HG03460 (cell line): ENCODE data around the gene CD226.
"Not testable (repeated sequence)": the region's sequence is repeated elsewhere in the genome, so short reads cannot be mapped to it uniquely, and the experiment has no call there.

Experiments used
- ATAC-seq: cut with Tn5 transposase; IDR thresholded peaks from one replicate; pipeline ENCODE4 v1.9.1; 2021; ENCODE audit not compliant: unreplicated experiment

The CD226 gene

DNA sequence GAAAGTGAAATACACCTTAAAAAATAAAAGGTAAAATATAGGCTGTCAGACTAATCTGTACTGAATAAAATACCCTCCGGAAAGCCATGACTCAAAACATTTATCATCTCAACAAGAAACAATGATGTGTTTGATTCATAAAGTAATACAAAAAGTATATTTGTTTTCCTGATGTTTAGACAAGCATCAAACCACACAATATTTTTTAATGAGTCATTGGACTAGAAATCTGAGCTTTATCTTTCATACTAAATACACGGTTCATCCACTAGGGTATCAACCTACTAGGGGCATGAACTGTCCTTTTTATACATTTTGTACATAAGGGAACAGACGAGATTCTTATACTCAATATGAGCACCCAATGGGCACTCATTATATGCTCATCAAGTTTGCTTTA, 31.3 kb downstream of the CD226 start:
- ATAC-seq = no peak

DNA sequence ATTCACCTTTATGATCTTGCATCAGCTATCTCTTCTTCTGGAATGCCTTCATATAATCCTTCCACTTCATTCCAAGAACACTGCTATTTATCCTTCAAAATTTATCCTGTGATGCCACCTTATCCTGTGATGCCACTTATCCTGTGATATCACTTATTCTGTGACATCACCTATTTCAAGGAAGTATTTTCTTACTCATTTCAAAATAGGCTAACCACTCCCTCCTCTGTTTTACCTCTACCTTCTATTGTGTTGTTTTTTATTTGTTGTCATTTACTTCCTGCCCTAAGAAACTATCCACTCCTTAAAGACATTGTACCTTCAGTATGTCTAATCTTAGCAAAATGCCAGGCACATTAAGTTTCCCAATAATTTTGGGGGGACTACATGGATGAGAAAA, 38.8 kb downstream of the CD226 start:
- ATAC-seq = no peak

DNA sequence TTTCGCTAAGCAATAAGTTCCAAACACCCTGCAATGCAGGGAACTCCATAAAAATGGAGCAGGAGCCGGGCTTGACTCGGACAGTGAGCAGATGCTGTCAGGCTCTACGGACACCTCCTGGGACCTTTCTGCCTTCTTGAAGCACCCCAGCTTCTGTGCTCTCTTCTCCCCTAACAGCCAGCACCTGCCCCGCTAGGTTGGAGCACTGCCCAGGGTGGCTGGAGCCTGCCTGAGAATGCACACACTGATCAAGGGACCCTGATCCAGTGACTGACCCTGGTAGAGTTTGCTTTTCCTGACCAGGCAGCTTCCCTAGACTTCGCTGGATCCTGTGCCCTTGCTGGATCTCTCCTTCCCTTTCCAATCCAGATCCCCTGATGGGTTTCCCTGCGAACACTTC, 40.9 kb downstream of the CD226 start:
- no peak for ATAC-seq

DNA sequence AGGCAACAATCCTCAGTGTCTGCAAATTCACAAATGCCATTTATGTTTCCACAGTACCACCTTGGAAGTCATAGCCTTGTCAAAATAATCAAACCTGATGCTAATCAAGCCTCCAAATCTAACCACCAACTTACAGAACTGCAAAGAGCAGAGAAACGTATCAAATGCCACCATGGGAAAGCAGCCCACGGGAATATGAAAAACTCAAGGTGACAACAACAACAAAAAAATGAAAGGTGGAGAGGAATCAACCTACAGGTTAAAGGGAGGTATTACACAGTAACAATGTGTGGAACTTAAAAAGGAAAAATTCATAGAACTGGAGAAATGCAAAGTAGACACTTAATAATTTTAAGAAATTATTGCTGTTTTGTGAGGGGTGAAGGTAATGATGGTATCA, 46.7 kb downstream of the CD226 start:
- ATAC-seq = no peak

DNA sequence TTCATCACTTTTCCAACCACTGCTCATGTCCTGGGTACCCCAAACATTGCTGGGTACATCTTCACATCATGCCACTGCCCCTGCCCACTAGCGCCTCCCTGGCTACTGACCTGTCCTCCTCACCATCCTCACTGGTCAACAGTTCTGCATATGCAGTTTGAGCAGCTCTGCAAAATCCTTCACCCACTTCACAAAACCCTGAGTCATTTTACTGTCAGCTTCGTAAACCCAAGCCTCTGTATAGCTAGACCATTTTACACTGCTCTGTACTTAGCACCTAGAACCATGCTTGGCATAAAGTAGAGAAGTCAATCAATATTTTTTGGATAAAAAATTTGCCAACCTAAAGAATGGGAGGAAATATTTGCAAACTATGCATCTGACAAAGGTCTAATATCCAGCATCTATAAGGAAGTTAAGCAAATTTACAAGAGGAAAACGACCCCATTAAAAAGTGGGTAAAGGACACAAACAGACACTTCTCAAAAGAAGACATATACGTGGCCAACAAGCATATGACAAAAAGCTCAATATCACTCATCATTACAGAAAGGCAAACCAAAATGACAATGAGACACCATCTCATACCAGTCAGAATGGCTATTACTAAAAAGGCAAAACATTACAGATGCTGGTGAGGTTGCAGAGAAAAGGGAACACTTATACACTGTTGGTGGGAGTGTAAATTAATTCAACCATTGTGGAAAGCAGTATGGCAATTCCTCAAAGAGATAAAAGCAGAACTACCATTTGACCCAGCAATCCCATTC, 48.3 kb downstream of the CD226 start:
- ATAC-seq = not testable (repeated sequence)

DNA sequence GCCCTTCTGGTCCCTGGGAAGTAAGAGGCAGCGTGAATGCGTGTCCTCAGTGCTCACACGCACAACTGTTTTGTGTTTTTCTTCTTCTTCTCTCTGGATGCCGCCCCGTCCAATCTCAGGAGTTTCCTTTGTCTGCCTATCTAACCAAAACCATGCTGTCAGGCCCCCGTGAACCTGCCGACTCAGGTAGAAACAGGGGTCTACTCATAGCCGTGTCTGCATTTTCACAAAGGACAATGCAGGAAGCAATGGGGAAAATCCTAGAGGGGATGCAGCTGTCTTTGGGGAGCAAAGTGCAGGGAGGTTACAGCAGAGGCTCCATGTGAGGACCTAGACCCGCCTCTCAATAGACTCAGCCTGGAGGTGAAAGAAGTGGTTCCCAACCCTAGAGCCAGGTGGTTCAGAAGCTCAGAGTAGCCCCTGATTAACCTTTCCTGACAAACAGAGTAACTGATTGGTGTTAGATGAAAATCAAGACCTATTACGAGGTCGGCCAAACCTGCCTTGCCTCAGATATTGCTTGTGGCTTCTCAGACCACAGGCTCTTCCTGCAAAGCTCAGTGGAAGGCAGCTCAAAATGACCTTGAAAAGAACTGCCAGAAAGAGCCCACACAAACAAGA, 49.3 kb downstream of the CD226 start:
- peak; percentile 57 for ATAC-seq

DNA sequence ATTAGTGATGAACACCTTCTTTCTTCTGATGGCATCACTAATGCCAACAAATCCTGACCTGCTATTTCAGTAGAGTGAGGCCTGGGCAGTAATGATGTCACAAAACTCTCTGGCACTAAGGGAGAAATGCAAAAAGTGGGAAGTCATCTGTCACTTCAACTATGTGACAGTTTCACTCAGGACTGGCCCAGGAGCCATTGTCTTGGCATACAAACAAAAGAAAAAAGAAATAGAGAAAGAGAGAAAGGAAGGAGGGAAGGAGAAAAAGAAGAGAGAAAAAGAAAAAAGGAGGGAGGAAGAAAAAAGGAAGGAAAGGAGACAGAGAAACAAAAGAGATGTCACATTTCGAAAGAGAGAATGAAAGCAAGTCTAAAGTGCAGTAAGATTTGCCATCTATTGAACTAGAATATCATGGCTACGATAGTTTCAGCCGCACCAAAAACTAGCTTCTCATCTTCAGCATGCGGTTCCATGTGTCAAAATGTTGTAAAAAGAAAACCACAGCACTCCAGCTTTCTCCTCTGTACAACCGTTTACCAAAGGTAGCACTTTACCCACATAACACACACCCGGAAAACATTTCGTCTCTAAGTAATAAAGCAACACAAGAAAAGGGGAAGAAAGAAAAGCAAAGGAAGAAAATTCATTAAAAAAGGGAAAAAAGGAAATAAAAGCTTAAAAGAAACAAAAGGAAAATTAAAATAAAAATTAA, 50.1 kb downstream of the CD226 start:
- peak; percentile 33 for ATAC-seq

DNA sequence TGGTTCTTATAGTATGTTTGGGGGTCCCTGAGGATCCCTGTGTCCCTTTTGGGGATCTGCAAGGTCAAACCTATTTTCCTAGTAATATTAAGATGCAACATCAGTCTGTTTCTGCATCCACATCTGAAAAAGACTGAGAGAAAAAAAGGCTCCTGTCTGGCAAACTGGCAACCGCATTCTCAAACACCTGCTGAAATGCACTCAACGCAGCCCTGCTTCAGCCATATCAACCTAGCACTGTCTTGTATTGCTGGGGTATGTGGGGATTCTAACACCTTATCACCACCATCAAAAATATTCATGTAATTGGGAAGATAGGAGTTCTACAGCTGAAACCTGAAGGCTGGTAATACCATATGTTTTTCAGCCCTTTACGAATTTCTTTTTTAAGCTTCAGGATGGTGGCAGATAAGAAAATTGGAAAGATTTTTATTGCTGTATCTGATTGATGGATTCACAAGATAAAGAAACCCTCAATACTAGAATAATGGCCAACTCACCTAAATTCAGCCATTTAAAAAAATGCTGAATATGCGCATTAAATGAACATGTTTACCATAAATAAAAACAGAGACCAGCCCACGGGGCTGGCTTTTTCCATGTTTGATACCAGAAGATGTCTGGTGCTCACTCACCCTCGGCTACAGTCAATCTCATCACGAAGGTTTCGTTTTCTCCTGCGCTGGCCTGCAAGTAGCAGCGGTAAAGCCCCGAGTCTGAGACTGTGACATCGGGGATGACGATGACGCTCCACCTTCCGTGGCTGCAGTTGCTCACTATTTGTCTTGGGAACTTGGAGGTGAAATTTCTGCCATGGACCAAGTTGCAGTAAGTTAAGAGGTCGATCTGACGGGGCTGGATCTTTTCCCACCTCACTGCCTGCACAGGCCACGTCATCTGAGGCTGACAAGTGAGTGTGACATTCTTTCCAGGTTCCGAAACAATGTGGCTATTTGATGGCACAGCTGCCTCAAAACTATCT, 52.3 kb downstream of the CD226 start:
- no peak for ATAC-seq

DNA sequence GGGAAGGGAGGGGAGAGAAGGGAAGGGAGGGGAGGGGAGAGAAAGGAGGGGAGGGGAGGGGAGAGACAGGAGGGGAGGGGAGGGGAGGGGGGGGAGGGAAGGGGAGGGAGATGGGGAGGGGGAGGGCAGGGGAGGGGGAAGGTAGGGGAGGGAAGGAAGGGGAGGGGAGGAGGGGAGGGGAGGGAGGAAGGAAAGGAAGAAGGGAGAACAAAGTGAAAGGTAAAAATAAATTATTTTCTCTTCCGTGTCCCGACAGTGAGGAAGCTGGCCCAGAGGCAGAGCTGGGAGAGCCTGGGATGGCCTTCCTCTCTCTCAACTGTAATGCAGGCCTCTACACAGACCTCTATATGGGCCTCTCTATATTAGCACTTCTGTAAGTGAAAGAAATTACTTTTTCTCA, 53.2 kb downstream of the CD226 start:
- no peak for ATAC-seq

DNA sequence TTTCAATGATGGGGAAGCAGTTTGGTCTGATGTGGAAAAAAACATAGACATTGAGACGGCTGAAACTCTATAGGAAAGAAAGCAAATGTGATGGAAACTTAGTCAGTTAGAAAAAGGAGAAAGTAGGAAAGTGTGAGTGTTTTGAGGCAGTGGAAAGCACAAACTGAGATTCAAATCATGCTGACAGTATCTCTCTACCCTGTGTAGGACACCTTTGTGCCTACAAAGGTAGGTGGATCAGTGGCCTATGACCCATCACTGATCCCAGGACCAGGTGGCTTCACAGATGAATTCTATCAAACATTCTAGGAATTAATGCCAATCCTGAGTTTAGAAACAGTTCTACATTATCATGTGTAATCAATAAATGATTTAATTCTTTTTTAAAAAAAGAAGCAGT, 57.1 kb downstream of the CD226 start:
- no peak for ATAC-seq

DNA sequence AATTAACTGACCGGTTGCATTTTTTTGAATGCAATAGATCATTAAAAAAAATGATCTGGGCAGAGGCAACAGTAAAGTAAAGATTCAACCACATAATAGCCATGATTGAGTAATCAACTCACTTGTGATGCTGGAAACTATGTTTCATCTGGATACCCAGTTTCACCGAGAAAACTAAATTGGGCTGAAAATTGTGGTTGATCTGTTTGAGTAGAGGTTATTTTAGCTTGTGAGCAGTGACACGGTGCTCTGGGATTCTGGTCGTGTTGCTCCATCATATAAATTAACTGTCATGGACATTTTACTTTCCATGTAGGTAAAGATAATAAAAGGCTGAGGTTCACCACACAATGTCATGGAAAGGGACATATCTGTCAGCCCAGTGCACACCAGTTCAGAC, 58.7 kb downstream of the CD226 start:
- ATAC-seq = no peak

DNA sequence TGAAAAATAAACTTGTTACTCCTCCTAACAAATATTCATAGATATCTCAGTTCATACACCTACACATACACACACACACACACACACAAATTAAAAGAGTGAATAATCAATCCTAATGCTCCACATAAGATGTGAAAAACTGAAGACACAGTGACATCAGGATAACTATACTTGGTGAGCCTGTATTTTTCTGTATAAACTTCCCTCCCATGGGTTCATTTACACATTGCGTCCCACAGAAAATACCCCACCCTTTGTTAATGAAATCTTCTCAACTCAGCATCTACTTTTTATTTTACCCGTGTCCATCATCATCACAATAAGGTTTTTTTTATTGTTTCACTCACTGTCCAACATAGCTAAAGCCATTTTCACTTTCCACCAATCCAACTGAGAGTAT, 60.4 kb downstream of the CD226 start:
- no peak for ATAC-seq

DNA sequence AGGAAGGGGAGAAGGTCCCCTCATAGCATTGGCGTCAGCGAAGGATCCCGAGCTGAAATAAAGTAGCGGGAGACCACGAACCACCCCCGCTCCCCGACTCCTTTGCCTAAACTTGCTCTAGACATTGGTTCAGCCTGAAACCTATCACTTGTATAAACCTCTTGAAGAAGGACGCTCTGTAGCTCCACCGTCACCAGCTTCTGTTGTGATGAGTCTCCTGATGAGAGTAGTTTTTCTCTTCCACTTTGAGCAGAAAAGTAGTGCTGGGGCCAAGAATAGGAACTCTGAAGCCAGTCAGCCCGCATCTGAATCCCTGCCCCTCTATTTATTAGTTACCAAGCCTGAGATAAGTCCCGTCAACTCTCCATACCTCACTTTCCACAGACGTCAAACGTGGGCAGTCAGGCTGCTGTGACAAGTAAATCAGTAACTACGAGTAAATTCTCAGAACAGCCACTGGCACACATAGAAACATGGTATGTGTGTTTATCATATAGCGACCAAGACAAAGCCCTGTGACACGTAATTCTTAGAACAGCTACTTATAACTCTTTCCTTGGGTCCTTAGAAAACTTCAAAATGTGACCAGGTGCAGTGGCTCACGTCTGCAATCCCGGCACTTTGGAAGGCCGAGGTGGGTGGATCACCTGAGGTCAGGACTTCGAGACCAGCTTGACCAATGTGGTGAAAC, 61.7 kb downstream of the CD226 start:
- ATAC-seq = peak; percentile 75

DNA sequence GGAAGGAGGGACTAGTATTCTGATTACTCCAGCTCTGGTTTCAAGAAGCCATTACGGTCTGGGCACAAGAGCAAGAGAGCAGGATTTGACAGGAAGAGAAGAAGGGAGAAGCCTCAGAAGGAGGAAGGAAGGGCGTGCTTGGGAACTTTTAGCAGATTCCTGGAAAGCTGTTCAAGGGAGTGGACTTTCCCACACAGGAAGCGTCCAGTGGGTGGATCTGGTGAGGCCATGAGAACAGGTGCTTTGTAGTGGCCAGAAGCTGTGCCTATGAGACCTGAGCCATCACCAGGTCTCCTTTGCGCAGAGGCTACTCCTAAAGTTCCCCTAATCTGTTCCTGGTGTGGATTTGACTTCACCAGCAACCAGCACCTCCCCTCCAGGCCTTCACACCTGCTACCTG, 62.3 kb downstream of the CD226 start:
- ATAC-seq = no peak

DNA sequence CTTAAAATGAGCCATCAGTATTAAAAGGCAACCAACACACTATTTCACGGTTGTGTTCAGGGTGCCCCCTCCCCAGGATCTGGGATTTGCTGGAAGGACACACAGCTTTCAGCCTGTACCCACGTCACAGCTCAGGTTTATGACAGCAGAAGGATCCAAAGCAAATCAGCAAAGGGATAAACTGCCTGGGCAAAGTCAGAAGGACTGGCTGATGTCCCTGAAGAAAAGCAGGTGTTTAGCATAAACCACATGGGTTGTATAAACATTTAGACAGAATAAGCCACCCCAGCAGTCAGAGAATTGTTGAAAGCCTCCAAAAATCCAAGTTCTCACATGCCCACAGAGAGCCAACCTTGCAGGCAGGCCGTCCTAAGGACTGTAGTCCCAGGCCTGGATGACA, 63.9 kb downstream of the CD226 start:
- no peak for ATAC-seq

DNA sequence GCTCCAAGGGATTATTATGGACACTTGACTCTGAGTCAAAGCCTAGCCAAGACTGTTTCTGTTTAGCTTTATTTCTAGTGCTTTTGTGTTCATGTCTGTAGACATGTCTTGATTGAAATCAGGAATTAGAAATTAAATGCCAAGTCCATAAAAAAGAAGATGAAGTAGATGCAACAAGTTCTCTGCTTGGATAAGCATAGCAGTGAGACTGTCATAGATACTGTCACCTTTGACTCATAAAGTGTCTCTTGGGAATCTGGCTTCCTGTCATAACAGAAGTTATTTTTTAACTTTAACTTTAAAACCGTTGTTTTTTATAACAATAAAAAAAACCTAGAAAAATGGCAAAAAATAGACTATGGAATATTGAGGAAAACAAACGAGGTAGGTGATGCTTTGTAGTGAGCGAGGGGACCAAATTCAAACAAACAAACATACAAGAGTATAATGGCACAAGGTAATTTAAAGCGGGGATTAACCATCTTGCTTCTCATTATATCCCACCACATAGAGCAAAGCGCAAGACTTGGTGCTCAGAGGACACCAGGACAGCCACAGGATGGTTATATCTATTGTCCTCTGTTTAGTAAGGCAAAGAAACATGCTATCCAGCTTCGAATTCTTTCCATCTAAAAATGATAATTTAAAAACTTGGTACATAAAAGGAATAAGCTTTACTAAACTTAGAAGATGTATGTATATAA, 64.6 kb downstream of the CD226 start:
- peak; percentile 46 for ATAC-seq

DNA sequence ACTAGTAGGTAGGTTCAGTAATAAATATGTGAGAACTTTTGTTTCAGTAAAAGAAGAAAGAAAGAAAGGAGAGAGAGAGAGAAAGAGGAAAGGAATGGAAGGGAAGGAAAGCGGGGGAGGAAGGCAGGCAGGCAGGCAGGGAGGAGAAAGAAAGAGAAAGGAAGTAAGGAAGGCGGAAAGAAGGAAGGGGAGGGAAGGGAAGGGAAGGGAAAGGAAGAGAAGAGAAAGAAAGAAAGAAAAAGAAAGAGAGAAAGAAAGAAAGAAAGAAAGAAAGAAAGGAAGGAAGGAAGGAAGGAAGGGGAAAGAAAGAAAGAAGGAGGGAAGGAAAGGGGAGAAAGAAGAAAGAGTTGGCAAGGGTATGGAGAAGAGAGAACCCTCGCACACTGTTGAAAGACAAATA, 67.6 kb downstream of the CD226 start:
- ATAC-seq = no peak

DNA sequence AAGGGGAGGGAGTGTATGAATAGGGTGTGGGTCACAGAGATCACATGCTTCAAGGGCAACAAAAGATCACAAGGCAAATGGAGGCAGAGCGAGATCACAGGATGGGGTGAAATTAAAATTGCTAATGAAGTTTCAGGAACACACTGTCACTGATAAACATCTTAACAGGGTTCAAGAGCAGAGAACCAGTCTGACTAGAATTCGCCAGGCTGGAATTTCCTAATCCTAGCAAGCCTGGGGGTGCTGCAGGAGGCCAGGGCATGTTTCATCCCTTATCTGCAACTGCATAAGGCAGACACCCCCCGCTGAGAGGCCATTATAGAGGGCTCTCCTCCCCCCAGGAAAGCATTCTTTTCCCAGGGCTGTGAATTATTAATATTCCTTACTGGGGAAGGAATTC, 68.6 kb downstream of the CD226 start:
- ATAC-seq = not testable (repeated sequence)

DNA sequence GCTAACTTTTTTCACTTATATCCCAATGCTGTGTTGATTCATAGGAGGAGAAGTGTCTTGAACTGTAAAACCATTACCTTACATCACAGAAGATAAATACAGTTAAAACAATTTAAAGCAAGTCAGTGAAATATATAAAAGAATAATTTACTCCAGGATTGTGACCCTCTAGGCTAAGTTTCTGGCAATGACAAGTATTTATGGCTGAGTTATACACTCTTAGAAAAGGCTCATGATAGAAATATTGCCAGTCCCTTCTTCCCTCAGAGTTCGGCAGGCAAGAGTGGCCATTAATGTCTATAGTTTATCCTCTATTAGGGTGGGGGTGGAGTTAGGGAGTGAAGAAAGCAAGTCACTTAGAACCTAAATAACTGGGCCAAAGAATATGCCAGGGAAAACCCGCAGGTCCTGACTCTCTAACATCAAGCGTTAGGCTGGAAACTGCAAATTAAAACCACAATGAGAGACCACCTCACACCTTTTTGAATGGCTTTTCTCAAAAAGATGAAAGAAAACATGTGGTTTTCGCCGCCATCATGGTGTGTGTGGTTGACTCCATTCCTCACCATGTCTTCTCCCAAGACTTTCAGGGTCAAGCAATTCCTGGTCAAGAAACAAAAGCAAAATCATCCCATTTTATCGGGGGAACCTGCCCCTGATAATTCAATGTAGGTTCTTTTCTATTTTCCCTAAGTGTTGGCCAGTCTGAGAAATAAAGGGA, 69.3 kb downstream of the CD226 start:
- ATAC-seq = no peak
